ENCODE data around the gene GTF2F1. TPM values are rescaled to one million over a fixed set of nuclear protein-coding genes. Genes with fewer than 3 reads are reported as not detected.

The GTF2F1 gene
- total RNA-seq, 4 donors from 2014 or later, result 11.4 to 34.8 (median 22.4) TPM

DNA sequence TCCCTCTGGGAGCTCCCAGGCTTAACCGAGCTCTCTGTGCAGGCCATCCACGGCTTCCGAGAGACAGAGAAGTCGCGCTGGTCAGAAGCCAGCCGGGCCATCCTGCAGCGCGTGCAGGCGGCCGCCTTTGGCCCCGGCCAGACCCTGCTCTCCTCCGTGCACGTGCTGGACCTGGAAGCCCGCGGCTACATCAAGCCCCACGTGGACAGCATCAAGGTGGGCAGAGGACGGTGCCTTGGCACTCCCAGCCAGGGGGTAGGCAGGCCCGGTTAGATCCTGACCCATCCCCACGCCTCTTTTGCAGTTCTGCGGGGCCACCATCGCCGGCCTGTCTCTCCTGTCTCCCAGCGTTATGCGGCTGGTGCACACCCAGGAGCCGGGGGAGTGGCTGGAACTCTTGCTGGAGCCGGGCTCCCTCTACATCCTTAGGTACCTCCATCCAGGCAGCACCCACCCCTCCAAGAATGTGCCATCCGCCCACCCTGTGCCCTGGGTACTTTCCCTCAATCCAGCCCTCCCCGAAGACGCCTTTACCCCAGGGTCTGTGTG is 18.7 kb downstream of the GTF2F1 start:
- TF ChIP-seq CTCF (IDR thresholded peaks at IDR 0.05 in 4 of 5, conservative IDR thresholded peaks at IDR 0.05 in 1 of 5) (no peak), POLR2A (IDR thresholded peaks at IDR 0.05) (no peak)
- Histone ChIP-seq H3K27me3 (no peaks in the 10 kb centered on the region), H3K4me1 (peaks cover 0 to 10% of the 10 kb centered on the region in 2 donors), H3K36me3 (peaks cover 0 to under 1% of the 10 kb centered on the region in 2 donors), H3K27ac (peak overlapping the region; percentile 98 to 100 (median 100)), H3K9me3 (no peaks in the 10 kb centered on the region), H3K4me3 (no peak overlapping the region)
- intact Hi-C loops (cut with DNase I; ENCODE audit: low total_unique reads), result loop anchor here (5.0 to 10.0 kb wide), 4 partner anchors 97 to 749 kb away; partner anchors contain the start of genes MLLT1, NDUFA11, SAFB and SAFB2
- ATAC-seq (no peak), DNase-seq (no peak)
- in situ Hi-C loops (cut with MboI; ENCODE audit: low sequenced_read_pairs in 4 of 4), result no loop called here

GRCh38 chr19:6373813-6374108 is 19.2 kb downstream of the GTF2F1 start:
- Histone ChIP-seq H3K9me3 (no peaks in the 10 kb centered on the region), H3K4me3 (peak overlapping the region; percentile 31 to 99 (median 89)), H3K27ac (peak overlapping the region; percentile 98 to 100 (median 100)), H3K27me3 (no peaks in the 10 kb centered on the region), H3K36me3 (peaks cover 0 to 3% of the 10 kb centered on the region in 2 donors), H3K4me1 (peaks cover 0 to 10% of the 10 kb centered on the region in 2 donors)
- TF ChIP-seq POLR2A (IDR thresholded peaks at IDR 0.05) (no peak), CTCF (IDR thresholded peaks at IDR 0.05 in 4 of 5, conservative IDR thresholded peaks at IDR 0.05 in 1 of 5) (no peak)
- intact Hi-C loops (cut with DNase I; ENCODE audit: low total_unique reads) (loop anchor here (1.0 to 10.0 kb wide), 9 partner anchors 12 to 749 kb away; partner anchors contain the start of genes CLPP, GPR108, GTF2F1 and MLLT1), in situ Hi-C loops (cut with MboI; ENCODE audit: low sequenced_read_pairs in 4 of 4) (no loop called here)
- no peak for ATAC-seq
- no peak for DNase-seq

- TF ChIP-seq POLR2A (IDR thresholded peaks at IDR 0.05) (no peak), CTCF (IDR thresholded peaks at IDR 0.05 in 4 of 5, conservative IDR thresholded peaks at IDR 0.05 in 1 of 5) (no peak)
- in situ Hi-C loops (cut with MboI; ENCODE audit: low sequenced_read_pairs in 4 of 4), result no loop called here
- intact Hi-C loops (cut with DNase I; ENCODE audit: low total_unique reads), result loop anchor here (1.0 to 10.0 kb wide), 9 partner anchors 12 to 748 kb away; partner anchors contain the start of genes CLPP, GPR108, GTF2F1 and MLLT1
- peak; percentile 76 to 79 for ATAC-seq
- peaks cover 0 to 8% of the 10 kb centered on the region in 2 donors for H3K36me3 ChIP-seq
- H3K4me1 ChIP-seq, result peaks cover 0 to 10% of the 10 kb centered on the region in 2 donors
- H3K27ac ChIP-seq, result peak overlapping the region; percentile 98 to 100 (median 100)
- no peaks in the 10 kb centered on the region for H3K27me3 ChIP-seq
- H3K9me3 ChIP-seq, result no peaks in the 10 kb centered on the region
- H3K4me3 ChIP-seq, result peak overlapping the region; percentile 86 to 99 (median 94)
- DNase-seq, result peak; percentile 95 to 96
Observed at GRCh38 chr19:6373096-6373812, 19.7 kb downstream of the GTF2F1 start.

DNA sequence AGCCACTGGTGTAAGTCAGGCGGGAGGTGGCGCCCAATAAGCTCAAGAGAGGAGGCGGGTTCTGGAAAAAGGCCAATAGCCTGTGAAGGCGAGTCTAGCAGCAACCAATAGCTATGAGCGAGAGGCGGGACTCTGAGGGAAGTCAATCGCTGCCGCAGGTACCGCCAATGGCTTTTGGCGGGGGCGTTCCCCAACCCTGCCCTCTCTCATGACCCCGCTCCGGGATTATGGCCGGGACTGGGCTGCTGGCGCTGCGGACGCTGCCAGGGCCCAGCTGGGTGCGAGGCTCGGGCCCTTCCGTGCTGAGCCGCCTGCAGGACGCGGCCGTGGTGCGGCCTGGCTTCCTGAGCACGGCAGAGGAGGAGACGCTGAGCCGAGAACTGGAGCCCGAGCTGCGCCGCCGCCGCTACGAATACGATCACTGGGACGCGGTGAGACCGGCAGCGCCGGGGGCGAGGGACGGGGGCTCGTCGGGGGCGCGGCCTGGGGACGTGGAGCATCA is 20.3 kb downstream of the GTF2F1 start, which contains the start of gene ALKBH7:
Gene ALKBH7 (plus strand): TSS at position 201 of the 502 bp plus-strand sequence. CDS start 27 bp downstream, at position 228.
- DNase-seq (peak; percentile 100), ATAC-seq (peak; percentile 92 to 93)
- H3K36me3 ChIP-seq, result peaks cover 0 to 14% of the 10 kb centered on the region in 2 donors
- H3K4me1 ChIP-seq, result peaks cover 0 to 10% of the 10 kb centered on the region in 2 donors
- in situ Hi-C loops (cut with MboI; ENCODE audit: low sequenced_read_pairs in 4 of 4) (no loop called here), intact Hi-C loops (cut with DNase I; ENCODE audit: low total_unique reads) (loop anchor here (1.0 to 10.0 kb wide), 9 partner anchors 11 to 748 kb away; partner anchors contain the start of genes CLPP, GPR108, GTF2F1 and MLLT1)
- no peaks in the 10 kb centered on the region for H3K27me3 ChIP-seq
- H3K27ac ChIP-seq, result peak within 1 kb of the TSS; percentile 98 to 100 (median 100)
- TF ChIP-seq POLR2A (IDR thresholded peaks at IDR 0.05) (peak; percentile 55 to 65), CTCF (IDR thresholded peaks at IDR 0.05 in 4 of 5, conservative IDR thresholded peaks at IDR 0.05 in 1 of 5) (peak in 1 of 5 experiments; percentile 5)
- H3K4me3 ChIP-seq, result peak within 1 kb of the TSS; percentile 86 to 99 (median 94)
- H3K9me3 ChIP-seq, result no peaks in the 10 kb centered on the region

Data from gastrocnemius medialis (tissue), 4 donors.